Uterus (tissue), 2 donors: ENCODE results near the gene CDH2.

Experiments
- POLR2A ChIP-seq, 2 donors: fragments of 450-650 bp; IDR thresholded peaks; one replicate each; pipeline ENCODE4 v1.6.1; 2016; ENCODE audit warnings: antibody characterized with exemption in 2 of 2, mild to moderate bottlenecking in 1 of 2, moderate library complexity in 1 of 2
- TF ChIP-seq, protein P1 (sequence below), 4 experiments: fragments of 200-600 bp in 2 of 4; fragments of 450-650 bp in 2 of 4; sonication (generic) in 2 of 4; IDR thresholded peaks; one replicate each; pipeline ENCODE4 v1.5.1; 2016 to 2019; ENCODE audit warnings: antibody characterized with exemption in 4 of 4, mild to moderate bottlenecking in 2 of 4, moderate library complexity in 1 of 4

DNA sequence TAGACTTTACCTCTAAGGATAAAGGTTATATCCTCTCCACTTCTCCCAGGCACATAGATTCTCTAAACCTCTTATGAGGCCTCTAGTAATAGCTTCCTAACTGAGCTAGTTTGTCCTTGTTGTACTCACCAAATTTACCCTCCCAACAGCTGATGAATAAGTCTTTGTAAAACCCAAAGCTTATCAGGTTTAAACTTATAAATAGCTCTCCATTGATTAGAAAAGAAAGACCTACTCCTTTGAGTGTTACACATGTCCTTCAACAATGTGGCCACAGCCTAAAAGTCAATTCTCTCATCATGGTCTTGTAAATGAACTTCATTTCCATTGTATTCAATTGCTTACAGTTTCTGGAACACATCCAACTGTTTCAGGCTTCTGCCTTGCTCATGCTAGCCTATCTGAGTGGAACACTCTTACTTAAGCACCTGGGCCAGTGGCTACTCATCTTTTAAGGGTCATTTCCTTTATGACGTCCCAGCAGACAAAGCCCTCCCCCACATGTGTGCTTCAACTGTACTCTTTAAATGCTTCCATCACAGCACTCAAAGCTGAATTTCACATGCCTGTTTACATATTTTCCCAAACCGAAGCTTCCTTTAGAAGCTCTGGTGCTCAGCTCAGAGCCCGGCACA is 131.6 kb downstream of the CDH2 start:
- TF ChIP-seq, protein P1, sequence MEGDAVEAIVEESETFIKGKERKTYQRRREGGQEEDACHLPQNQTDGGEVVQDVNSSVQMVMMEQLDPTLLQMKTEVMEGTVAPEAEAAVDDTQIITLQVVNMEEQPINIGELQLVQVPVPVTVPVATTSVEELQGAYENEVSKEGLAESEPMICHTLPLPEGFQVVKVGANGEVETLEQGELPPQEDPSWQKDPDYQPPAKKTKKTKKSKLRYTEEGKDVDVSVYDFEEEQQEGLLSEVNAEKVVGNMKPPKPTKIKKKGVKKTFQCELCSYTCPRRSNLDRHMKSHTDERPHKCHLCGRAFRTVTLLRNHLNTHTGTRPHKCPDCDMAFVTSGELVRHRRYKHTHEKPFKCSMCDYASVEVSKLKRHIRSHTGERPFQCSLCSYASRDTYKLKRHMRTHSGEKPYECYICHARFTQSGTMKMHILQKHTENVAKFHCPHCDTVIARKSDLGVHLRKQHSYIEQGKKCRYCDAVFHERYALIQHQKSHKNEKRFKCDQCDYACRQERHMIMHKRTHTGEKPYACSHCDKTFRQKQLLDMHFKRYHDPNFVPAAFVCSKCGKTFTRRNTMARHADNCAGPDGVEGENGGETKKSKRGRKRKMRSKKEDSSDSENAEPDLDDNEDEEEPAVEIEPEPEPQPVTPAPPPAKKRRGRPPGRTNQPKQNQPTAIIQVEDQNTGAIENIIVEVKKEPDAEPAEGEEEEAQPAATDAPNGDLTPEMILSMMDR (IDR thresholded peaks at IDR 0.05), result no peak
- no peak for TF ChIP-seq POLR2A (IDR thresholded peaks at IDR 0.05)
